Ammon's horn (tissue), 1 donor: Measurements from ENCODE around the gene RAB3IP.

Experiments
- DNase-seq: peaks from one replicate; pipeline ENCODE4 v3.0.0-alpha.2; 2016; ENCODE audit warnings: low spot score

The RAB3IP gene

GRCh38 chr12:69738351-69739286, at the start of gene RAB3IP:
RAB3IP (plus strand) TSS chr12:69738860; CDS start chr12:69755409, 16,549 bp downstream.
- peak; percentile 83 for DNase-seq

GRCh38 chr12:69689638-69690037, 49.0 kb upstream of the RAB3IP start:
- no peak for DNase-seq

GRCh38 chr12:69694123-69694522, 44.5 kb upstream of the RAB3IP start:
- no peak for DNase-seq

- DNase-seq = no peak
Observed at GRCh38 chr12:69698054-69698453, 40.6 kb upstream of the RAB3IP start.

- DNase-seq = no peak
Observed at GRCh38 chr12:69698769-69699540, 39.7 kb upstream of the RAB3IP start, which contains the start of gene BEST3. BEST3 (minus strand) TSS chr12:69699303; CDS start chr12:69697798, 1,505 bp downstream.

- DNase-seq = peak; percentile 64
Observed at GRCh38 chr12:69701826-69702225, 36.8 kb upstream of the RAB3IP start.

GRCh38 chr12:69703146-69703642, 35.5 kb upstream of the RAB3IP start:
- DNase-seq = no peak

GRCh38 chr12:69704357-69704756, 34.3 kb upstream of the RAB3IP start:
- no peak for DNase-seq

- no peak for DNase-seq
Observed at GRCh38 chr12:69708649-69709048, 30.0 kb upstream of the RAB3IP start.

- no peak for DNase-seq
Observed at GRCh38 chr12:69712826-69713225, 25.8 kb upstream of the RAB3IP start.

GRCh38 chr12:69714542-69714941, 24.1 kb upstream of the RAB3IP start:
- no peak for DNase-seq

- no peak for DNase-seq
Observed at GRCh38 chr12:69719336-69720316, 19.0 kb upstream of the RAB3IP start.

- no peak for DNase-seq
Observed at GRCh38 chr12:69720750-69721149, 17.9 kb upstream of the RAB3IP start.

- no peak for DNase-seq
Observed at GRCh38 chr12:69726922-69727321, 11.7 kb upstream of the RAB3IP start.

GRCh38 chr12:69732088-69732487, 6.6 kb upstream of the RAB3IP start:
- DNase-seq = no peak

GRCh38 chr12:69733638-69734037, 5.0 kb upstream of the RAB3IP start:
- no peak for DNase-seq

- peak; percentile 63 for DNase-seq
Observed at GRCh38 chr12:69739287-69740191, 879 bp downstream of the RAB3IP start.

- no peak for DNase-seq
Observed at GRCh38 chr12:69744109-69744508, 5.4 kb downstream of the RAB3IP start.

GRCh38 chr12:69751476-69751875, 12.8 kb downstream of the RAB3IP start:
- no peak for DNase-seq

- DNase-seq = no peak
Observed at GRCh38 chr12:69755302-69755701, 16.6 kb downstream of the RAB3IP start.
